Astrocyte (in vitro differentiated cells and primary cell): ENCODE measurements around the gene CAMK2N1. TPM values are rescaled to one million over a fixed set of nuclear protein-coding genes. Genes with fewer than 3 reads are reported as not detected.

ENCODE experiments used
- DNase-seq: peaks from one replicate; pipeline ENCODE4 v3.0.0-alpha.2; 2010; ENCODE audit warnings: low read depth
- FAIRE-seq: peaks from 2 replicates; lab custom pipeline; 2011; peaks lifted over from hg19 to GRCh38; lab: Jason Lieb, UNC
- H2AFZ ChIP-seq: 2 replicates; pipeline ENCODE4 v1.6.0; 2012; ENCODE audit warnings: low read depth, low read length, inconsistent platforms
- H3K27ac ChIP-seq: 2 replicates; pipeline ENCODE4 v1.5.1; 2011; ENCODE audit warnings: low read depth, low read length, inconsistent platforms
- H3K27me3 ChIP-seq: 2 replicates; pipeline ENCODE4 v1.6.0; 2011; ENCODE audit warnings: low read length, inconsistent platforms; ENCODE audit not compliant: insufficient read depth
- H3K36me3 ChIP-seq: 2 replicates; pipeline ENCODE4 v1.5.1; 2011; ENCODE audit warnings: low read length, inconsistent platforms; ENCODE audit not compliant: insufficient read depth
- H3K4me1 ChIP-seq: 2 replicates; pipeline ENCODE4 v1.5.1; 2011; ENCODE audit warnings: low read length, inconsistent platforms; ENCODE audit not compliant: insufficient read depth
- H3K4me2 ChIP-seq: 2 replicates; pipeline ENCODE4 v1.6.0; 2012; ENCODE audit warnings: low read length, inconsistent platforms
- H3K4me3 ChIP-seq: 2 replicates; pipeline ENCODE4 v1.5.1; 2011; ENCODE audit warnings: low read depth, mild to moderate bottlenecking, low read length, inconsistent platforms; ENCODE audit not compliant: insufficient read depth
- H3K79me2 ChIP-seq: 2 replicates; pipeline ENCODE4 v1.6.0; 2012; ENCODE audit warnings: mild to moderate bottlenecking, low read length, inconsistent platforms; ENCODE audit not compliant: insufficient read depth
- H3K9ac ChIP-seq: 2 replicates; pipeline ENCODE4 v1.6.0; 2012; ENCODE audit warnings: mild to moderate bottlenecking, low read length, inconsistent platforms
- H3K9me3 ChIP-seq: 2 replicates; pipeline ENCODE4 v1.5.1; 2012; ENCODE audit warnings: low read depth, mild to moderate bottlenecking, low read length, inconsistent platforms; ENCODE audit not compliant: insufficient read depth
- H4K20me1 ChIP-seq: 2 replicates; pipeline ENCODE4 v1.6.0; 2012; ENCODE audit warnings: low read length, inconsistent platforms; ENCODE audit not compliant: insufficient read depth
- H3K27ac Mint-ChIP-seq: one replicate; pipeline ENCODE4 v1.8.0; 2021; ENCODE audit warnings: mild to moderate bottlenecking, mixed read lengths; ENCODE audit not compliant: unreplicated experiment
- H3K27me3 Mint-ChIP-seq: one replicate; pipeline ENCODE4 v1.8.0; 2021; ENCODE audit warnings: low read depth, mixed read lengths; ENCODE audit not compliant: unreplicated experiment
- H3K36me3 Mint-ChIP-seq: one replicate; pipeline ENCODE4 v1.8.0; 2021; ENCODE audit warnings: low read depth, mixed read lengths; ENCODE audit not compliant: unreplicated experiment
- H3K4me1 Mint-ChIP-seq: one replicate; pipeline ENCODE4 v1.8.0; 2021; ENCODE audit warnings: low read depth, mixed read lengths; ENCODE audit not compliant: unreplicated experiment
- H3K4me3 Mint-ChIP-seq: one replicate; pipeline ENCODE4 v1.8.0; 2021; ENCODE audit warnings: mild to moderate bottlenecking, moderate library complexity, mixed read lengths; ENCODE audit not compliant: unreplicated experiment
- H3K9me3 Mint-ChIP-seq: one replicate; pipeline ENCODE4 v1.8.0; 2021; ENCODE audit warnings: mild to moderate bottlenecking, mixed read lengths; ENCODE audit not compliant: unreplicated experiment
- CTCF ChIP-seq: IDR thresholded peaks from 2 replicates; pipeline ENCODE4 v1.5.1; 2011; ENCODE audit warnings: low read depth, mild to moderate bottlenecking, inconsistent platforms, low read length, moderate library complexity; ENCODE audit not compliant: insufficient read depth
- EZH2 ChIP-seq: IDR thresholded peaks from 2 replicates; pipeline ENCODE4 v1.6.1; 2012; ENCODE audit warnings: mild to moderate bottlenecking, low read length, inconsistent platforms; ENCODE audit not compliant: insufficient read depth
- total RNA-seq: library from RNA; stranded (reverse); gene quantifications from 2 replicates; pipeline ENCODE4 v1.2.1, GENCODE V29; 2021

The CAMK2N1 gene
- total RNA-seq, 1 donor from 2014 or later, result 18.9 TPM

- Histone ChIP-seq H3K9ac (no peak overlapping the region), H2AFZ (no peak overlapping the region), H3K4me2 (no peak overlapping the region), H3K79me2 (no peaks in the 10 kb centered on the region), H3K27me3 (peaks cover 22% of the 10 kb centered on the region), H3K4me1 (no peaks in the 10 kb centered on the region), H3K27ac (no peak overlapping the region), H3K9me3 (no peaks in the 10 kb centered on the region), H4K20me1 (no peaks in the 10 kb centered on the region), H3K4me3 (no peak overlapping the region), H3K36me3 (no peaks in the 10 kb centered on the region)
- Mint-ChIP-seq H3K36me3 (peaks cover 1% of the 10 kb centered on the region), H3K4me3 (no peak overlapping the region), H3K27me3 (peaks cover 39% of the 10 kb centered on the region), H3K9me3 (peaks cover 4% of the 10 kb centered on the region), H3K27ac (no peak overlapping the region), H3K4me1 (no peaks in the 10 kb centered on the region)
- DNase-seq, result no peak
- FAIRE-seq, result no peak
- TF ChIP-seq EZH2 (no peak), CTCF (no peak)
These were observed 16.5 kb downstream of the CAMK2N1 start for GRCh38 chr1:20469406-20470076.

- Histone ChIP-seq H3K9ac (no peak overlapping the region), H3K27me3 (peaks cover 32% of the 10 kb centered on the region), H3K36me3 (no peaks in the 10 kb centered on the region), H3K4me2 (no peak overlapping the region), H3K9me3 (peaks cover 5% of the 10 kb centered on the region), H4K20me1 (no peaks in the 10 kb centered on the region), H3K27ac (no peak overlapping the region), H3K79me2 (no peaks in the 10 kb centered on the region), H2AFZ (no peak overlapping the region), H3K4me1 (no peaks in the 10 kb centered on the region), H3K4me3 (no peak overlapping the region)
- DNase-seq (no peak), FAIRE-seq (no peak)
- H3K4me1 Mint-ChIP-seq, result no peaks in the 10 kb centered on the region
- peaks cover 3% of the 10 kb centered on the region for H3K9me3 Mint-ChIP-seq
- H3K27me3 Mint-ChIP-seq, result peaks cover 38% of the 10 kb centered on the region
- TF ChIP-seq CTCF (no peak), EZH2 (no peak)
- no peak overlapping the region for H3K4me3 Mint-ChIP-seq
- no peaks in the 10 kb centered on the region for H3K36me3 Mint-ChIP-seq
- H3K27ac Mint-ChIP-seq, result no peak overlapping the region
These were observed 19.7 kb downstream of the CAMK2N1 start for GRCh38 chr1:20466273-20466672.

- peaks cover 5% of the 10 kb centered on the region for H3K9me3 ChIP-seq
- peaks cover 39% of the 10 kb centered on the region for H3K27me3 Mint-ChIP-seq
- FAIRE-seq, result no peak
- H3K4me1 ChIP-seq, result no peaks in the 10 kb centered on the region
- no peak overlapping the region for H3K4me3 Mint-ChIP-seq
- H3K4me2 ChIP-seq, result no peak overlapping the region
- H3K36me3 Mint-ChIP-seq, result no peaks in the 10 kb centered on the region
- DNase-seq, result no peak
- no peak overlapping the region for H3K9ac ChIP-seq
- no peaks in the 10 kb centered on the region for H3K79me2 ChIP-seq
- no peak overlapping the region for H3K27ac Mint-ChIP-seq
- H3K27ac ChIP-seq, result no peak overlapping the region
- H3K4me3 ChIP-seq, result no peak overlapping the region
- no peaks in the 10 kb centered on the region for H3K4me1 Mint-ChIP-seq
- peaks cover 34% of the 10 kb centered on the region for H3K27me3 ChIP-seq
- no peaks in the 10 kb centered on the region for H3K36me3 ChIP-seq
- peaks cover 3% of the 10 kb centered on the region for H3K9me3 Mint-ChIP-seq
- H4K20me1 ChIP-seq, result no peaks in the 10 kb centered on the region
- no peak for TF ChIP-seq EZH2
- TF ChIP-seq CTCF, result no peak
- no peak overlapping the region for H2AFZ ChIP-seq
These were observed 20.8 kb downstream of the CAMK2N1 start for GRCh38 chr1:20465187-20465586.
